Activated naive CD8-positive, alpha-beta T cell treated with anti-CD3 and anti-CD28 coated beads for 36 hours (primary cell): Measurements from ENCODE around the gene UBE2F. TPM values are rescaled to one million over a fixed set of nuclear protein-coding genes. Genes with fewer than 3 reads are reported as not detected.
"Not testable (repeated sequence)": the region's sequence is repeated elsewhere in the genome, so short reads cannot be mapped to it uniquely, and the experiment has no call there.

Experiments
- DNase-seq: peaks from one replicate; pipeline ENCODE4 v3.0.0; 2021
- H3K27ac Mint-ChIP-seq: one replicate; pipeline ENCODE4 v1.8.0; 2022; ENCODE audit warnings: mild to moderate bottlenecking, moderate library complexity, mixed read lengths
- H3K27me3 Mint-ChIP-seq: one replicate; pipeline ENCODE4 v1.8.0; 2022; ENCODE audit warnings: mild to moderate bottlenecking, mixed read lengths
- H3K36me3 Mint-ChIP-seq: one replicate; pipeline ENCODE4 v1.8.0; 2021; ENCODE audit warnings: mild to moderate bottlenecking, mixed read lengths
- H3K4me1 Mint-ChIP-seq: one replicate; pipeline ENCODE4 v1.8.0; 2021; ENCODE audit warnings: mixed read lengths
- H3K4me3 Mint-ChIP-seq: one replicate; pipeline ENCODE4 v1.8.0; 2022; ENCODE audit warnings: mild to moderate bottlenecking, moderate library complexity, mixed read lengths
- H3K9me3 Mint-ChIP-seq: one replicate; pipeline ENCODE4 v1.8.0; 2022; ENCODE audit warnings: mixed read lengths
- total RNA-seq, 2 experiments: library from RNA; stranded (reverse); gene quantifications; one replicate each; pipeline ENCODE4 v1.2.3, GENCODE V29; 2021

The UBE2F gene
- total RNA-seq, 2 experiments from 2014 or later, result 57.9 to 58.9 TPM

DNA sequence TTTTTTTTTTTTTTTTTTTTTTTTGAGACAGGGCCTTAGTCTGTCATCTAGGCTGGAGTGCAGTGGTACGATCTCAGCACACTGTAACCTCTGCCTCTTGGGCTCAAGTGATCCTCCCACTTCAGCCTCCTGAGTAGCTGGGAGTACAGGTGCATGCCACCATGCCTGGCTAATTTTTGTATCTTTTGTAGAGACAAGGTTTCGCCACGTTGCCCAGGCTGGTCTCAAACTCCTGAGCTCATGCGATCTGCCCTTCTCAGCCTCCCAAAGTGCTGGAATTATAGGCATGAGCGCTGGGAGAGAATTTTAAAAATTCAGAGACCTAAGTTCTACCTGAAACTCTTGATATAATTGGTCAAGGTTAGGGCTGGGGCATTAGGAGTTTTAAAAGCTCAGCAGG lies 14.8 kb downstream of the UBE2F start:
- not testable (repeated sequence) for H3K4me3 Mint-ChIP-seq, H3K27ac Mint-ChIP-seq, H3K9me3 Mint-ChIP-seq, DNase-seq, H3K27me3 Mint-ChIP-seq
- H3K36me3 Mint-ChIP-seq, result peaks cover 44% of the 10 kb centered on the region
- peaks cover 60% of the 10 kb centered on the region for H3K4me1 Mint-ChIP-seq

DNA sequence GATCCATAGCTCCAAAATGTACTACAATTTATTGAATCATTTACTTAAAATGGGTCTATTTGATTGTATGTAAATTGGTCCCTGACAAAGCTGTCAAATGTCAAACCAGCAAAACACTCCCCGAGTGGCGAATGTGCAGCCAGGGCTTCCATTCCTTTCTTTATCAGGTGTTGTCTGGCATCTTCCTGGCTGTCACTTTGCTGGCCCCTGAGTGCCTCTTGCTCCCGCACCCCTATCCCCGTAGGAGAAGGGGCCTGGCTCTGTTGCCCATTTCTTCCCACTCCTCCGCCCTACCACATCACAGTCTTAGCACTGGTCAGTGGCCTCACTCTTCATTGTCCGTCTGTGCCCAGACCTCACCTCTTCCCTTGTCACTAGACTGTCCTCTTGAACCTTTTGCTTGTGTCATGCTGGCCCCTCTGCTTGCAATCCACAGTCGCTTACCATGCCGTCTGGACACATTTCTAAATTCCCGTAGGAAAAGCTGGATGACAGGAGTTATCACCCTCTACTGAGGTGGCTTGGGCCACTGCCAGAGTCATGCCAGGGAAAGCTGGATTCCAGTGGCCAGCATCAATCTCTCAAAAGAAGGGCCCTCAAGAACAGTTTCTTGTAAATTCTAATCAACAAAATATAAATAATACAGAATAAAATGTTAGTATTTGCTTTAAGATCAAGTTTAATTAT lies 15.4 kb downstream of the UBE2F start:
- no peak for DNase-seq
- no peak overlapping the region for H3K27ac Mint-ChIP-seq
- peaks cover under 1% of the 10 kb centered on the region for H3K9me3 Mint-ChIP-seq
- H3K27me3 Mint-ChIP-seq, result no peaks in the 10 kb centered on the region
- H3K4me1 Mint-ChIP-seq, result peaks cover 58% of the 10 kb centered on the region
- H3K36me3 Mint-ChIP-seq, result peaks cover 48% of the 10 kb centered on the region
- no peak overlapping the region for H3K4me3 Mint-ChIP-seq

DNA sequence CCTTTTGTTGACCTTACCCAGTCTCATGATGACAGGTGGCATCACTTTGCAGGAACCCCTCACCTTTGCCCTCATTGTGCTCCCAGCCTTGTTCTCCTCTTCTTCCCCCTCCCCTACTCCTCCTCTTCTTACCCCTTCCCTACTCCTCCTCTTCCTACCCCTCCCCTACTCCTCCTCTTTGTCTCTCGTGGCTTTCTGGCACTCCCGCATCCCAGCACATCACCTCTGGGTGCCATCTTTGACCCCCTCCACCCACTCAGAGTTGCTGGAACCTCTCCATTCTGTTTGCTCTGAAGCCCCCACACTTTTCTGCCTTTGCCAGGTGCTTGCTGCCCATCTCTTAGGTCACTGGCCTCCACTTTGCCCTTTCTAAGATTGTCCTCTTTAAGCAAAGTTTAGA lies 17.1 kb downstream of the UBE2F start:
- Mint-ChIP-seq H3K27me3 (no peaks in the 10 kb centered on the region), H3K4me3 (no peak overlapping the region), H3K9me3 (peaks cover 2% of the 10 kb centered on the region), H3K27ac (no peak overlapping the region), H3K4me1 (peaks cover 48% of the 10 kb centered on the region), H3K36me3 (peaks cover 50% of the 10 kb centered on the region)
- DNase-seq, result no peak

DNA sequence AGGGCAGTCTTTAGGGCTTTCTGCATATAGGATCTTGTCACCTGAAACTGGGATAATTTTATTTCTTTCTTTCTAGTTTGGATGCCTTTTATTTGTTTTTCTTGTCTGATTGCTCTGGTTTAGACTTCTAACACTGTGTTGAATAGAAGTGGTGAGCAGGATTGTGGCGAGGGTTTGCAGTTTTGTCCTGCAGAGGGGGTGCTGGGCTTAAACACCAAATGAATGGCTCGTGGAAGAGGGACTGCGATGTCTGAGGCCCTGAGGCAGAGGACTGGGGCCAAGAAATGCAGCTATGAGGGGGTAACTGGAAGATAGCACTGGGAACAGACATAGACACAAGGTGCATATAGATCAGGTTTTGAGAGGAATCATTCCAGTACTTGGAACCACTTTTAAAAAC lies 20.5 kb downstream of the UBE2F start:
- no peak overlapping the region for H3K4me3 Mint-ChIP-seq
- peaks cover 52% of the 10 kb centered on the region for H3K36me3 Mint-ChIP-seq
- H3K27ac Mint-ChIP-seq, result no peak overlapping the region
- H3K27me3 Mint-ChIP-seq, result no peaks in the 10 kb centered on the region
- no peak for DNase-seq
- H3K4me1 Mint-ChIP-seq, result peaks cover 21% of the 10 kb centered on the region
- H3K9me3 Mint-ChIP-seq, result peaks cover 2% of the 10 kb centered on the region

DNA sequence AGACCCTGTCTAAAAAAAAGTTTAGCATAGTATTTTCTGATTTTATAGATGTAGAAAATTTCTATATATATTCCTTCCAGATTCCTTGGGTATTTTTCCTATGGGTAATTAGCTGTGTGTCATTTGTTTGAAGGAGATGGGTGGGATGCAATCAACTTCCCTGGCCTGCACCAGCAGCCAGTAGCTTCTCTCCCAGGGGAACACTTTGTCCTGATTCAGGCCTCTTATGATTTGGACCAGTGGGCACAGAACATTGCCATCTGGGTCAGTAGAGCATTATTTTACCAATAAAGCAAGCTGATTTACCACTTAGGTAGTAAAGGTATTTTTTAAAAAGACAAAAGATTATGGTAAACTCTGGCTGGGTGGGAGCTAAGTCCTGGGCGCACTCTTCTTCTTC lies 26.9 kb downstream of the UBE2F start:
- Mint-ChIP-seq H3K4me1 (peaks cover 31% of the 10 kb centered on the region), H3K27me3 (peaks cover 4% of the 10 kb centered on the region), H3K9me3 (peaks cover 1% of the 10 kb centered on the region), H3K4me3 (no peak overlapping the region), H3K36me3 (peaks cover 61% of the 10 kb centered on the region), H3K27ac (no peak overlapping the region)
- DNase-seq, result no peak

DNA sequence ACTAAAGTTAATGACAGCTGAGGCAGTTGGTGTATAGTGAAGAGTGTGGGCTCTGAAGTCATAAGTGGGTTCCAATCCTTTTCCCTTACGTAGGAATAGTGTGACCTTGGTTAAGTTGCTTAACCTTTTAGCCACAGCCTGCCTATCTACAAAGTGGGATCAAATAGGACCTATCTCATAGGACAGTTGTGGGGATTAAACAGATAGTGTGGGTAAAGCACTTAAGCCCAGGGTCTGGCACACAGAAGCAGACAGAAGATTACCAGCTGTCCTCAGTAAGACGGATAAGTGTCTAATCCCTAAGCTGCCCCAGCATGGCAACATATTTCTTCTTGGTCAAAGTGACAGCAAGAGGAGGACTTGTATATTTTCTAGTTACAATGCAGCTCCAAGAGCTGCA lies 28.2 kb downstream of the UBE2F start:
- peaks cover 67% of the 10 kb centered on the region for H3K36me3 Mint-ChIP-seq
- H3K9me3 Mint-ChIP-seq, result peaks cover 6% of the 10 kb centered on the region
- H3K4me3 Mint-ChIP-seq, result no peak overlapping the region
- peaks cover 40% of the 10 kb centered on the region for H3K4me1 Mint-ChIP-seq
- DNase-seq, result no peak
- peaks cover 4% of the 10 kb centered on the region for H3K27me3 Mint-ChIP-seq
- peak overlapping the region; percentile 53 for H3K27ac Mint-ChIP-seq

DNA sequence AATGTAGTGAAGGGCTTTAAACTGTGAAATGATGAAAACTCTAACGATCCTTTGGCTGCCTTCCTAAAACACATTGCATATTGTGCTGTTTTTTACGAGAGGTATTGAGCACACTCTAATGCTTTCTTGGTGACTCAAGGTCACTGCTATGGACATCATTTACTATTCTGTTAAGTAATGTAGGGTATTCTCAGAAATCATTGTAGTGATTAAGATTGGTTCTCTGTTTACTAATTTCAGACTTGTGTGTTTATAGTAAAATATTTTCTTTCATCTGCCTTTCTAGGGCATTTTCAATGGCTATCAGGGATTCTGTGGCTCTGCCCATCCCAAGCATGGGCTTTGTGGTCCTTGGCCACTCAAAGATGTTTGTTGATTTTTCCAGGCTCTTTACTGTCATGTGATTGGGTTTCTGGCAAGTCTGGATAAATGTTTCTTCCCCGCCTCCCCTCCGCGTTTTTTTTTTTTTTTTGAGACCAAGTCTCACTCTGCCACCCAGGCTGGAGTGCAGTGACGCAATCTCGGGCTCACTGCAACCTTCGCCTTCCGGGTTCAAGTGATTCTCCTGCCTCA lies 29.3 kb downstream of the UBE2F start:
- Mint-ChIP-seq H3K36me3 (peaks cover 74% of the 10 kb centered on the region), H3K9me3 (peaks cover 9% of the 10 kb centered on the region), H3K27ac (peak overlapping the region; percentile 95), H3K27me3 (peaks cover 4% of the 10 kb centered on the region), H3K4me3 (no peak overlapping the region), H3K4me1 (peaks cover 42% of the 10 kb centered on the region)
- DNase-seq, result no peak

DNA sequence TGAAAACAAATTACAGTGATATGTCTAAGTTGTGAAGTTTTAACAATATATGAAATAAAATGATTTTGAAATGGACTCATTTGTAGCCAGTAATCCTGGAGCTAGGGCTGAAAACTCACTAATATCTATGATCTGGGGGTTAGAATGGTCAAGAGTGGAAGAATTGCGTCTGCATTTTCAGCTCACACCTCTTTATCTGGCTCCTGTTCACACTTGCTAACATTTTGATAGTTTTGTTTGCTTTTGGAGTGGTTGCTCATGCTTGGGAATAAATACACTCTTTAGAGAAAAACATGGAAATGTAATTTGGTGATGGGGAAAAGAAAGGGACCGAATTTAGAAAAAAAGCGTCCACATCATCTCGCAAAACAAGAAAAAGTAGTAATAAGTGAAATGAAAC lies 30.7 kb downstream of the UBE2F start:
- peaks cover 42% of the 10 kb centered on the region for H3K4me1 Mint-ChIP-seq
- H3K27me3 Mint-ChIP-seq, result peaks cover 4% of the 10 kb centered on the region

DNA sequence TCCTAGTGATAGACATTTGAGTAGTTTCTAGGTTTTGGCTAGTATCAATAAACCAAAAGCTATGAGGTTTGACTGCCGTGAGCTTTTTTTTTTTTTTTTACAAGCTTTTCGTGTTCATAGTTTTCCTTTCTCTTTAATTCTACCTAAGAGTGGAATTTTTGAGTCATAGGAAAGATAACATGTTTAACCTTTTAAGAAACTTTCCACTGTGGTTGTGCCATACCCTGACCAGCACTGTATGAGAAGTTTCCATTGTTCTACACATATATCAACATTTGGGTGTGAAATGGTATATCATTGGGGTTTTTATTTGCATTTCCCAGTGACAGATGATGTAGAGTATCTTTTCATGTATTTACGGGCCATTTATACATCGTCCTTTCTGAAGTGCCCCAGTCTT lies 31.7 kb downstream of the UBE2F start:
- Mint-ChIP-seq H3K4me3 (peak overlapping the region; percentile 56), H3K36me3 (peaks cover 73% of the 10 kb centered on the region), H3K9me3 (peaks cover 9% of the 10 kb centered on the region), H3K27me3 (peaks cover 4% of the 10 kb centered on the region), H3K27ac (peak overlapping the region; percentile 95), H3K4me1 (peaks cover 51% of the 10 kb centered on the region)
- DNase-seq, result peak; percentile 45

More for the DNA sequence above, 30.7 kb downstream of the UBE2F start:
- H3K36me3 Mint-ChIP-seq, result peaks cover 72% of the 10 kb centered on the region
- peak overlapping the region; percentile 6 for H3K4me3 Mint-ChIP-seq
- peak overlapping the region; percentile 95 for H3K27ac Mint-ChIP-seq
- H3K9me3 Mint-ChIP-seq, result peaks cover 9% of the 10 kb centered on the region
- no peak for DNase-seq

DNA sequence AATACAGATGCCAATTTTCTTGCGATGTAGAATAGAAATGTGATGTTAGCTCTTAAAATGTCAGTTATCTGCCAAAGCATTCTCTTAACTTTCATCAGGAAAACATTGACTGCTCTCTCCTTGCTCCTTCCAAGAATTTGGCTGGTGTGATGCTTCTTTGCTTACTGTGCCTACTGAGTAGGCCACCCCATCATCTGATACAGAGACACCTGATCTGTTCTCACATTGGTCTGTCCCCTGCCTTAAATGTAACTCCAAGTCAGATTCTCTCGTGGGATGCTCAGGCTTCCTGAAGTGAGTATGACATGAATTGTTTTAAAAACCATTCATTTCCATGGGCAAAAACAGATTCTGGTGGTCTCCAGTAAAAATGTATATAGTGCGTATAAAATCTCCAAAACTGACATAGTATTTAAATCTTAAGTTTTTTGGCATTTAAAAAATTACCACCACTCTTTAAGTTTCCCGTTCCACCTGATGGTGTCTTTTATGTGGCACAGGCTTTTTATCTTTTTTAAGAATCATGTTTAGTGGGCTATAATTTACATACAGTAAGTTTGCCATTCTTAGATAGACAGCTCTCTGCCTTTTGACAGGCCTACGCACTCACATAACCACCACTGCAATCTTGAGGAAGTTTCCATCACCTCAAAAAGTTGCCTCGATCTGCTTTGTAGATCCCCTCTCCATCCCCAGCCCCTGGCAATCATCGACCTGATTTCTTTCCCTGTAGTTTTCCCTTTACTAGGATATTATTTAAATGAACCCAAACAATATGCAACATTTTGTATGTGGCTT lies 36.6 kb downstream of the UBE2F start:
- H3K27me3 Mint-ChIP-seq, result peaks cover 2% of the 10 kb centered on the region
- peaks cover 64% of the 10 kb centered on the region for H3K36me3 Mint-ChIP-seq
- peaks cover 59% of the 10 kb centered on the region for H3K4me1 Mint-ChIP-seq
- H3K4me3 Mint-ChIP-seq, result peak overlapping the region; percentile 55
- peak overlapping the region; percentile 83 for H3K27ac Mint-ChIP-seq
- DNase-seq, result peak; percentile 35
- peaks cover 9% of the 10 kb centered on the region for H3K9me3 Mint-ChIP-seq

DNA sequence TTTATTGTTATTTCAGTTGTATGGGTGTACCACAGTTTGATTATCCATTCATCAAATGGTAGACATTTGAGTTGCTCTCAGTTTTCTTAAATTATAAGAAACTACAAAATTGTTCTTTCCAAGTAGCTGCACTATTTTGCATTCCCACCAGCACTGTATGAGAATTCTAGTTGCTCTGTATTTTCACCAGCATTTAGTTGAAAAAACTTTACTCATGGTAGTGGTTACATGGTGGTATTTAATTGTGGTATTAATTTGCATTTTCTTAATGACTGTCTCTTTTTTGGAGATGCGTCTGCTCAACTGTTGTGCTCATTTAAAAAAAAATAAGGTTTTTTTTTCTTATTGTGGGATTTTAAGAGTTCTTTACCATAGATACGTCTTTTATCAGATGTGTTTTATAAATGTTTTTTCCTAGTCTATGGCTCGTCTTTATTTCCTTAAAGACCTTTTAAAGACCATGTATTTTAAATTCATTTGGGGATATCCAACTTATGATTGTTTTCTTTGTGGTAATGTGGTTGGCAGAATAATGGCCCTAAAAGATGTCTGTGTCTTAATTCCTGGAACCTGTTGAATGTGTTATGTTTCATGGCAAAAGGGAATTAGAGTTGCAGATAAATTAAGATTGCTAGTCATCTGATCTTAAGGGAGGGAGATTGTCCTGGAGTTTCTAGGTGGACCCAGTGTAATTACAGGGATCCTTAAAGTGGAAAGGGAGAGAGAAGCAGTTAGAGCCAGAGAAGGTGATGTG lies 37.4 kb downstream of the UBE2F start:
- Mint-ChIP-seq H3K27me3 (no peaks in the 10 kb centered on the region), H3K27ac (peak overlapping the region; percentile 83), H3K36me3 (peaks cover 62% of the 10 kb centered on the region), H3K4me1 (peaks cover 60% of the 10 kb centered on the region), H3K9me3 (peaks cover 6% of the 10 kb centered on the region), H3K4me3 (no peak overlapping the region)
- DNase-seq, result no peak

DNA sequence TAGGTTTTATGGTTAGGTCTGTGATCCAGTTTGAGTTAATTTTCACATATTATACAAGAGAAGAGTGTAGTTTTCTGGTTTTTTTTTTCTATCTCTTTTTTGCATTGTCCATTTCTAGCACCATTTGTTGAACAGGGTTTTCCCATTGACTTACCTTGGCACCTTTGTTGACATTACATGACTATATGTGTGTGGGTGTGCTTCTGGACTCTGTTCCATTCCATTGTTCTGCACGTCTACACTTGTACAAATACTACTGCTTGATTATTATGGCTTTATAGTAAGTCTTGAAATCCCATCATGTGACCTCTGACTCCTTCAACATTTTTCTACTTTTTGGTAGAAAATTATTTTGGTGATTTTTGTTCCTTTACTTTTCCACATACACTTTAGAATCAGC lies 38.7 kb downstream of the UBE2F start:
- Mint-ChIP-seq H3K9me3 (no peaks in the 10 kb centered on the region), H3K27me3 (no peaks in the 10 kb centered on the region), H3K36me3 (peaks cover 55% of the 10 kb centered on the region), H3K27ac (peak overlapping the region; percentile 30), H3K4me1 (peaks cover 63% of the 10 kb centered on the region), H3K4me3 (no peak overlapping the region)
- DNase-seq, result no peak

DNA sequence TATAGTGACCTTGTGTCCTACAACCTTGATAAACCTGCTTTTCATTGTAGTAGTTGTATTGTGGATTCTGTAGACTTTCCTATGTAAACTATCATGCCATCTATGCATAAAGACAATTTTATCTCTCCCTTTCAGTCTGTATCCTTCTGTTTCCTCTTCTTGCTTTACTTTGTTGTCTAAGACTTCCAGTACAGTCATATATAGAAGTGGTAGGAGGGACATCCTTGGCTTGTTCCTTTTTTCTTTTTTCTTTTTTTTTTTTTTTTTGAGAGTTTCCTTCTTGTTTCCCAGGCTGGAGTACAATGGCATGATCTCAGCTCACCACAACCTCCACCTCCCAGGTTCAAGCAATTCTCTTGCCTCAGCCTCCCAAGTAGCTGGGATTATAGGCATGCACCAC lies 39.7 kb downstream of the UBE2F start:
- no peaks in the 10 kb centered on the region for H3K27me3 Mint-ChIP-seq
- no peak overlapping the region for H3K4me3 Mint-ChIP-seq
- DNase-seq, result no peak
- H3K36me3 Mint-ChIP-seq, result peaks cover 53% of the 10 kb centered on the region
- H3K27ac Mint-ChIP-seq, result no peak overlapping the region
- peaks cover 70% of the 10 kb centered on the region for H3K4me1 Mint-ChIP-seq
- H3K9me3 Mint-ChIP-seq, result no peaks in the 10 kb centered on the region

DNA sequence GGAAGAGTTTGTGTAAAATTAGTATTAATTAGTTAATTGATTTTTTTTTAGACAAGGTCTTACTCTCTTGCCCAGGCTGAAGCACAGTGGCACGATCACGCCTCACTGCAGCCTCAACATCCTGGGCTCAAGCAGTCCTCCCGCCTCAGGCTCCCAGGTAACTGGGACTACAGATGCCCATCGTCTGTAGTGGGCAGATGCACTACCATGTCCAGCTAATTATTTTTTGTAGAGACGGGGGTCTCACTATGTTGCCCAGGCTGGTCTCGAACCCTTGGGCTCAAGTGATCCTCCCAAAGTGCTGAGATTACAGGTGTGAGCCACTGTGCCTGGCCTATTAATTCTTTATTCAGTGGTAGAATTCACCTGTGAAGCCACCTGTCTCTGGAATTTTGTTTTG lies 41.1 kb downstream of the UBE2F start:
- Mint-ChIP-seq H3K4me1 (peaks cover 65% of the 10 kb centered on the region), H3K9me3 (no peaks in the 10 kb centered on the region), H3K27me3 (no peaks in the 10 kb centered on the region), H3K36me3 (peaks cover 56% of the 10 kb centered on the region), H3K27ac (no peak overlapping the region), H3K4me3 (no peak overlapping the region)
- DNase-seq, result no peak

DNA sequence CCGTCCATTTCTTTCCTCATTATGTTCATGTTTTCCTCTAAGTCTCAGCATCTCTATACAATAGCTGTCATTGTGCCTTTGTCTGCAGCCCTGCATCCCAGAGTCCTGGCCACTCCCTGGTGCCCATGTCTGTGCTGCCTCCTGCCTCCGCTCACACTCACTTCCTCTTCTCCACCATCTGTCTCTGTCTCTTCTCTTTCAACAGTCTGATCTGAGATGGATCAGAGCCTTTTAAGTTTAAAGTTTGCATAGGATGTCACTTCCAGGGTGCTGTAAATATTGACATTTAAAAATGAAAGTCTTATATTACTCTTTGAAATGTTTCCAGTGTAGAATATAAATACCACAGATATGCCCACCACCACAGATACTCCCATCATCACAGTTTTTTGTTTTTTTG lies 42.7 kb downstream of the UBE2F start:
- DNase-seq, result no peak
- Mint-ChIP-seq H3K9me3 (no peaks in the 10 kb centered on the region), H3K4me1 (peaks cover 54% of the 10 kb centered on the region), H3K27ac (peak overlapping the region; percentile 74), H3K36me3 (peaks cover 49% of the 10 kb centered on the region), H3K4me3 (peak overlapping the region; percentile 46), H3K27me3 (no peaks in the 10 kb centered on the region)
